DMS79 (cell line): ENCODE data around the gene CDH18.

ENCODE experiments used
- DNase-seq: peaks from one replicate; lab custom pipeline; 2025; lab: John Stamatoyannopoulos, UW

Gene CDH18

GRCh38 chr5:19584131-19584530 lies 403.9 kb downstream of the CDH18 start:
- DNase-seq = no peak

GRCh38 chr5:19577882-19578281 lies 410.1 kb downstream of the CDH18 start:
- no peak for DNase-seq

- no peak for DNase-seq
Measured at GRCh38 chr5:19568004-19568403, 420.0 kb downstream of the CDH18 start.

- DNase-seq = no peak
Measured at GRCh38 chr5:19565466-19565865, 422.5 kb downstream of the CDH18 start.

GRCh38 chr5:19564036-19564435 lies 424.0 kb downstream of the CDH18 start:
- no peak for DNase-seq

- DNase-seq = no peak
Measured at GRCh38 chr5:19555876-19556275, 432.1 kb downstream of the CDH18 start.

GRCh38 chr5:19555436-19555835 lies 432.6 kb downstream of the CDH18 start:
- no peak for DNase-seq

GRCh38 chr5:19554524-19554923 lies 433.5 kb downstream of the CDH18 start:
- no peak for DNase-seq

GRCh38 chr5:19547640-19548039 lies 440.4 kb downstream of the CDH18 start:
- no peak for DNase-seq

- DNase-seq = no peak
Measured at GRCh38 chr5:19546521-19546920, 441.5 kb downstream of the CDH18 start.

GRCh38 chr5:19538607-19539006 lies 449.4 kb downstream of the CDH18 start:
- DNase-seq = no peak

GRCh38 chr5:19536387-19536786 lies 451.6 kb downstream of the CDH18 start:
- no peak for DNase-seq

- DNase-seq = no peak
Measured at GRCh38 chr5:19534751-19535150, 453.2 kb downstream of the CDH18 start.

- DNase-seq = no peak
Measured at GRCh38 chr5:19532936-19533335, 455.1 kb downstream of the CDH18 start.

GRCh38 chr5:19531374-19531952 lies 456.5 kb downstream of the CDH18 start:
- no peak for DNase-seq

- DNase-seq = no peak
Measured at GRCh38 chr5:19519448-19519847, 468.6 kb downstream of the CDH18 start.

GRCh38 chr5:19498852-19499251 lies 489.1 kb downstream of the CDH18 start:
- no peak for DNase-seq

- DNase-seq = no peak
Measured at GRCh38 chr5:19497229-19497815, 490.7 kb downstream of the CDH18 start.

- no peak for DNase-seq
Measured at GRCh38 chr5:19496056-19496455, 491.9 kb downstream of the CDH18 start.

GRCh38 chr5:19492861-19493260 lies 495.1 kb downstream of the CDH18 start:
- DNase-seq = no peak

- DNase-seq = no peak
Measured at GRCh38 chr5:19488786-19489185, 499.2 kb downstream of the CDH18 start.

- no peak for DNase-seq
Measured at GRCh38 chr5:19487480-19487879, 500.5 kb downstream of the CDH18 start.

- DNase-seq = no peak
Measured at GRCh38 chr5:19479562-19479961, 508.4 kb downstream of the CDH18 start.

- DNase-seq = no peak
Measured at GRCh38 chr5:19462019-19462418, 526.0 kb downstream of the CDH18 start.
